KMS-11 (cell line): Measurements from ENCODE around the gene LIPN.

Experiments
- H2AFZ ChIP-seq: fragments of 200-600 bp; sonication (generic); 2 replicates; pipeline ENCODE4 v1.6.1; 2016; ENCODE audit warnings: antibody characterized with exemption, mixed run types, low read depth
- H3K27ac ChIP-seq: fragments of 200-600 bp; sonication (generic); 2 replicates; pipeline ENCODE4 v1.6.1; 2016; ENCODE audit warnings: mild to moderate bottlenecking, mixed run types
- H3K27me3 ChIP-seq: fragments of 200-600 bp; sonication (generic); 2 replicates; pipeline ENCODE4 v1.6.1; 2017; ENCODE audit warnings: mild to moderate bottlenecking, low read depth, mixed run types, moderate library complexity; ENCODE audit not compliant: insufficient read depth
- H3K36me3 ChIP-seq: fragments of 200-600 bp; sonication (generic); 2 replicates; pipeline ENCODE4 v1.6.1; 2017; ENCODE audit warnings: mild to moderate bottlenecking, mixed run types; ENCODE audit not compliant: insufficient read depth
- H3K4me1 ChIP-seq: fragments of 200-600 bp; sonication (generic); 2 replicates; pipeline ENCODE4 v1.6.1; 2016; ENCODE audit warnings: mild to moderate bottlenecking, low read depth, mixed run types; ENCODE audit not compliant: poor library complexity, severe bottlenecking
- H3K4me2 ChIP-seq: fragments of 200-600 bp; sonication (generic); 2 replicates; pipeline ENCODE4 v1.7.0; 2016; ENCODE audit warnings: mild to moderate bottlenecking, mixed run types
- H3K4me3 ChIP-seq: fragments of 200-600 bp; sonication (generic); IDR thresholded peaks from 2 replicates; pipeline ENCODE4 v1.6.1; 2017; ENCODE audit warnings: low read depth, low read length, mixed read lengths; ENCODE audit not compliant: insufficient read depth
- H3K79me2 ChIP-seq: fragments of 200-600 bp; sonication (generic); 2 replicates; pipeline ENCODE4 v1.6.1; 2016; ENCODE audit warnings: low read depth, mixed run types; ENCODE audit not compliant: insufficient read depth
- H3K9ac ChIP-seq: fragments of 200-600 bp; sonication (generic); 2 replicates; pipeline ENCODE4 v1.6.1; 2016; ENCODE audit warnings: mild to moderate bottlenecking, mixed run types
- H4K20me1 ChIP-seq: fragments of 200-600 bp; sonication (generic); 2 replicates; pipeline ENCODE4 v1.6.1; 2016; ENCODE audit warnings: mild to moderate bottlenecking, mixed run types; ENCODE audit not compliant: insufficient read depth
- TF ChIP-seq, protein P1 (sequence below): fragments of 200-600 bp; sonication (generic); conservative IDR thresholded peaks from 2 replicates; pipeline ENCODE4 v1.6.1; 2017; ENCODE audit warnings: low read depth, mild to moderate bottlenecking, antibody characterized with exemption, low read length, moderate library complexity, mixed read lengths

Gene LIPN

DNA sequence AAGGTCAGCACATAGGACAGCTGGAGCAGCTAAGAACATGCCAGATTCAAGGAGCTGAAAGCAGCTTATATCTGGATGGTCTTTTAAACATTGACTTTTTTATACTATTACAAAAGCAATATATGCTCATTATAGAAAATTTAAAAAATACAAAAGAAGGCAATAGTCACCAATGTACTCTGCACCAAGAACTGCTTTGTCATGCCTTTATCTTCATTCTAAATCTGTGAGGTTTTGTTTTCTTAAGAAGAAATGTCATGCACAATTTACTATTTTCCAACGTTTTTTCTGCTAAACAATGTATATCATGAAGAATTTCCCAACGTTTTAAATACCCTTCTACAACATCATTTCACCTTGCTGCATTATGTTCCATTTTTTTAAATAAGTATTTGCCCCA lies 45.5 kb downstream of the LIPN start:
- no peaks in the 10 kb centered on the region for H3K79me2 ChIP-seq
- H4K20me1 ChIP-seq = no peaks in the 10 kb centered on the region
- H3K27ac ChIP-seq = no peak overlapping the region
- H3K4me3 ChIP-seq = no peak overlapping the region
- no peak overlapping the region for H3K4me2 ChIP-seq
- H3K27me3 ChIP-seq = no peaks in the 10 kb centered on the region
- H3K4me1 ChIP-seq = peaks cover 7% of the 10 kb centered on the region
- no peaks in the 10 kb centered on the region for H3K36me3 ChIP-seq
- H3K9ac ChIP-seq = no peak overlapping the region
- no peak overlapping the region for H2AFZ ChIP-seq
- TF ChIP-seq, protein P1, sequence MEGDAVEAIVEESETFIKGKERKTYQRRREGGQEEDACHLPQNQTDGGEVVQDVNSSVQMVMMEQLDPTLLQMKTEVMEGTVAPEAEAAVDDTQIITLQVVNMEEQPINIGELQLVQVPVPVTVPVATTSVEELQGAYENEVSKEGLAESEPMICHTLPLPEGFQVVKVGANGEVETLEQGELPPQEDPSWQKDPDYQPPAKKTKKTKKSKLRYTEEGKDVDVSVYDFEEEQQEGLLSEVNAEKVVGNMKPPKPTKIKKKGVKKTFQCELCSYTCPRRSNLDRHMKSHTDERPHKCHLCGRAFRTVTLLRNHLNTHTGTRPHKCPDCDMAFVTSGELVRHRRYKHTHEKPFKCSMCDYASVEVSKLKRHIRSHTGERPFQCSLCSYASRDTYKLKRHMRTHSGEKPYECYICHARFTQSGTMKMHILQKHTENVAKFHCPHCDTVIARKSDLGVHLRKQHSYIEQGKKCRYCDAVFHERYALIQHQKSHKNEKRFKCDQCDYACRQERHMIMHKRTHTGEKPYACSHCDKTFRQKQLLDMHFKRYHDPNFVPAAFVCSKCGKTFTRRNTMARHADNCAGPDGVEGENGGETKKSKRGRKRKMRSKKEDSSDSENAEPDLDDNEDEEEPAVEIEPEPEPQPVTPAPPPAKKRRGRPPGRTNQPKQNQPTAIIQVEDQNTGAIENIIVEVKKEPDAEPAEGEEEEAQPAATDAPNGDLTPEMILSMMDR = no peak

DNA sequence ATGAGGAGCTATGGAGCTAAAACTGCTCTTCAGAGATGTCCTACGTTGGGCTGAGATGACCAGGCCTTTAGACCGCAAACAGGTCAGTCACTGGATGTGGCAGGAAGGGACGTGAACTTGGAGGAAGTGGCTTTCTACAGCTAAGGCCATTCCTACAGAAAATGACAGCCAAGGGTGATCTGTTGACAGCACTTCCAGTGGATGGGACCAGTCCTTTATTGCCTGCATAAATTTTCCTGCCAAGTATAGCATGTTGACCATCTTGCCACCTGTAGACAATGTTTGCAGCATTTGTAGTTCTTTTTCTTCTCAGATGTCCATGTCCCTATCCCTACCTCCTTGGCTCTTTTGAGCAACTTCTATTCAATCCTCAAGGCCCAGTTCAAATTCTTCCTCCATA lies 46.1 kb downstream of the LIPN start:
- Histone ChIP-seq H3K4me3 (no peak overlapping the region), H3K9ac (no peak overlapping the region), H2AFZ (no peak overlapping the region), H3K4me1 (peaks cover 7% of the 10 kb centered on the region), H4K20me1 (no peaks in the 10 kb centered on the region), H3K27me3 (no peaks in the 10 kb centered on the region), H3K79me2 (no peaks in the 10 kb centered on the region), H3K36me3 (no peaks in the 10 kb centered on the region), H3K4me2 (no peak overlapping the region), H3K27ac (no peak overlapping the region)
- TF ChIP-seq, protein P1 = no peak

DNA sequence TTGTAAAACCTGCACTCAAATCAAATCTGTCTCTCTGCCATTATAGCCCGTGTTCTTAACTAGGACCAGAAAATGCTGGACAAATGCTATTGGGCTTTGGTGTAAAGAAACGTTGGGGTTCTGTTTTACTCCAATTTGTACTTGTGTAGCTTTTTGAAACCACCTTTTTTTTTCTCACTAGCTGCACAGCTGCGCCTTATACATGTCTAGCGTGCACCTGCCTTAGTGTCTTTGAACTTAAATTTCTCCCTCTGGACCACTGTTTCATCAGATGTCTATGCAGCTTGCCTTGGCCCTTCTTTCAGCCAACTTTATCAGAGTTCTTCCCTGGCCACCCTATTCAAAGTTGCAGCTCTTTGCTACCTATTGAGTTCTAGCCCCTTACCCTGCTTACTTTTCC lies 49.8 kb downstream of the LIPN start:
- no peaks in the 10 kb centered on the region for H3K79me2 ChIP-seq
- H4K20me1 ChIP-seq = no peaks in the 10 kb centered on the region
- no peak overlapping the region for H3K27ac ChIP-seq
- no peak overlapping the region for H3K4me3 ChIP-seq
- H3K9ac ChIP-seq = no peak overlapping the region
- no peaks in the 10 kb centered on the region for H3K27me3 ChIP-seq
- H3K4me1 ChIP-seq = peaks cover 7% of the 10 kb centered on the region
- no peaks in the 10 kb centered on the region for H3K36me3 ChIP-seq
- H2AFZ ChIP-seq = no peak overlapping the region
- H3K4me2 ChIP-seq = no peak overlapping the region
- TF ChIP-seq, protein P1 = no peak

GRCh38 chr10:88810196-88810961 lies 50.6 kb downstream of the LIPN start:
- TF ChIP-seq, protein P1 = peak; percentile 82
- Histone ChIP-seq H3K4me3 (no peak overlapping the region), H3K4me1 (peaks cover 7% of the 10 kb centered on the region), H3K79me2 (no peaks in the 10 kb centered on the region), H4K20me1 (no peaks in the 10 kb centered on the region), H3K4me2 (no peak overlapping the region), H3K27me3 (no peaks in the 10 kb centered on the region), H3K27ac (no peak overlapping the region), H3K36me3 (no peaks in the 10 kb centered on the region), H3K9ac (no peak overlapping the region), H2AFZ (no peak overlapping the region)
